Testis (tissue), 3 donors: ENCODE results near the gene C6orf136. TPM values are rescaled to one million over a fixed set of nuclear protein-coding genes. Genes with fewer than 3 reads are reported as not detected.

Source experiments
- DNase-seq: peaks from one replicate; pipeline ENCODE4 v3.0.0-alpha.2; 2019
- H3K27ac ChIP-seq, 2 donors: fragments of 200-600 bp; sonication (generic); one replicate each; pipeline ENCODE4 v1.5.1; 2019
- H3K27me3 ChIP-seq: fragments of 200-600 bp; sonication (generic); one replicate; pipeline ENCODE4 v1.5.1; 2019
- H3K36me3 ChIP-seq: fragments of 200-600 bp; sonication (generic); one replicate; pipeline ENCODE4 v1.5.1; 2017; ENCODE audit warnings: low read depth; ENCODE audit errors: missing control alignments
- H3K4me1 ChIP-seq: fragments of 200-600 bp; sonication (generic); one replicate; pipeline ENCODE4 v1.5.1; 2019
- H3K4me3 ChIP-seq, 2 donors: fragments of 200-600 bp; sonication (generic); one replicate each; pipeline ENCODE4 v1.5.1; 2017 to 2019
- H3K9me3 ChIP-seq: fragments of 200-600 bp; sonication (generic); one replicate; pipeline ENCODE4 v1.5.1; 2017
- POLR2A ChIP-seq: fragments of 450-650 bp; IDR thresholded peaks from one replicate; pipeline ENCODE4 v1.6.1; 2017; ENCODE audit warnings: antibody characterized with exemption, mild to moderate bottlenecking, moderate library complexity
- WGBS, 2 donors: methylation state at CpG; one replicate each; pipeline ENCODE4 v1.1.5; 2018; 5-methylcytosine and 5-hydroxymethylcytosine counted together
- intact Hi-C: fragments of 100-400 bp; cut with DNase I; formaldehyde crosslinking; loops from one replicate; pipeline ENCODE4 v1.15.1; 2023; ENCODE audit warnings: low total_unique reads
- polyA plus RNA-seq: library from polyadenylated mRNA; stranded (reverse); fragments of 350-450 nt; fragmentation: Illumina TruSeq; extraction: RNeasy Lipid Tissue Mini Kit (QIAGEN cat#74804); gene quantifications from one replicate; pipeline ENCODE4 v1.2.3, GENCODE V29; 2014; ENCODE audit warnings: low read depth, low replicate concordance; ENCODE audit not compliant: insufficient read depth
- total RNA-seq, 2 donors: library from RNA; depleted of rRNA; stranded (reverse); fragments of >200 nt; gene quantifications; one replicate each; pipeline ENCODE4 v1.2.3, GENCODE V29; 2016
- TF ChIP-seq, protein P1 (sequence below), 3 experiments: fragments of 450-650 bp in 2 of 3; fragments of 200-600 bp in 1 of 3; sonication (generic) in 1 of 3; IDR thresholded peaks; one replicate each; pipeline ENCODE4 v1.5.1; 2016 to 2019; ENCODE audit warnings: antibody characterized with exemption in 3 of 3, mild to moderate bottlenecking in 2 of 3, moderate library complexity in 1 of 3

C6orf136 gene
- total and polyA plus RNA-seq, 3 donors from 2014 or later, result 17.8 to 26.0 (median 22.0) TPM

DNA sequence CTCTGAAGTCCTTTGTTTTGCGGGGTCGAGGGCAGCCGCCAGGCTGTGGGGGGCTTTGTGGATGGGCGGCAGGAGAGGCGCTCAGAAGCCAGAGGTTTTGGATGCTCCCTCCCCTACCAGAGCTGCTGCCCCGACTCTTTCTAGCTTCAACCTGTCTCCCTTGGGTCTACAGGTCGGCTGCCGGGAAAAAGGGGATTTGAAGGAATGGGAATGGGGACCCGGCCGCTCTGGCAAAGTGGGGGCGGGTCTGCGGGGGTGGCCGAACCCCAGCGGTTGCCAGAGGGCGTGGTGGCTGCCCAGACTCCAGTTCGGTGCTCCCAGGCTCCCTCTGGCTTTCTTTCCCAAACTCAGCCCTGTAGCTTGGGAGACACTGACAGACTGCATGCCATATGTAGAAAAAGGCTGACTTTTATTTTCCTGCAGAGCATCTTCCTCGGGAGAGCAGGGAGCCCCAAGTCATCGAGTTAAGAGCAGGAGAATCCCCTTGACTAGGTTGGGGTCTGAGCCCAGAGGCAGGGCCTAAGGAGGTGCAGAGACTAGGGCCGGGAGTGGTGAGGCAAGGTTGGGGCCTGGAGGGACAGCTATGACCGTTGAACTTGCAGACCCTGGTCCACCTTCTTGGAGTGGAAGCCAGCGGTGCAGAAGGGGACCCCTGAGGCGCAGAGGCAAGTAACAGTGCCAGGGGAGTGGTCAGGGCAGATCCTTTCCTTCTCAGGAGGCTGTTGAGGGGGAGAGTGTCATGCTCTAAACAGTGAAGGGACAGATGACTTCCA, 40.9 kb downstream of the C6orf136 start:
- peak overlapping the region; percentile 68 to 76 for H3K4me3 ChIP-seq
- no peaks in the 10 kb centered on the region for H3K9me3 ChIP-seq
- intact Hi-C loops, result loop anchor here (2.0 kb wide), 1 partner anchor 33 kb away; the partner anchor contains the start of gene TUBB
- H3K4me1 ChIP-seq, result peaks cover 47% of the 10 kb centered on the region
- no peak for DNase-seq
- H3K27me3 ChIP-seq, result no peaks in the 10 kb centered on the region
- no peak for TF ChIP-seq POLR2A
- TF ChIP-seq, protein P1, sequence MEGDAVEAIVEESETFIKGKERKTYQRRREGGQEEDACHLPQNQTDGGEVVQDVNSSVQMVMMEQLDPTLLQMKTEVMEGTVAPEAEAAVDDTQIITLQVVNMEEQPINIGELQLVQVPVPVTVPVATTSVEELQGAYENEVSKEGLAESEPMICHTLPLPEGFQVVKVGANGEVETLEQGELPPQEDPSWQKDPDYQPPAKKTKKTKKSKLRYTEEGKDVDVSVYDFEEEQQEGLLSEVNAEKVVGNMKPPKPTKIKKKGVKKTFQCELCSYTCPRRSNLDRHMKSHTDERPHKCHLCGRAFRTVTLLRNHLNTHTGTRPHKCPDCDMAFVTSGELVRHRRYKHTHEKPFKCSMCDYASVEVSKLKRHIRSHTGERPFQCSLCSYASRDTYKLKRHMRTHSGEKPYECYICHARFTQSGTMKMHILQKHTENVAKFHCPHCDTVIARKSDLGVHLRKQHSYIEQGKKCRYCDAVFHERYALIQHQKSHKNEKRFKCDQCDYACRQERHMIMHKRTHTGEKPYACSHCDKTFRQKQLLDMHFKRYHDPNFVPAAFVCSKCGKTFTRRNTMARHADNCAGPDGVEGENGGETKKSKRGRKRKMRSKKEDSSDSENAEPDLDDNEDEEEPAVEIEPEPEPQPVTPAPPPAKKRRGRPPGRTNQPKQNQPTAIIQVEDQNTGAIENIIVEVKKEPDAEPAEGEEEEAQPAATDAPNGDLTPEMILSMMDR (IDR thresholded peaks at IDR 0.05), result no peak
- H3K27ac ChIP-seq, result peak overlapping the region; percentile 89 to 94
- H3K36me3 ChIP-seq, result no peaks in the 10 kb centered on the region
- 12 to 14% methylated on average over 19 to 22 of the region's 22 CpGs for WGBS, 2 donors

DNA sequence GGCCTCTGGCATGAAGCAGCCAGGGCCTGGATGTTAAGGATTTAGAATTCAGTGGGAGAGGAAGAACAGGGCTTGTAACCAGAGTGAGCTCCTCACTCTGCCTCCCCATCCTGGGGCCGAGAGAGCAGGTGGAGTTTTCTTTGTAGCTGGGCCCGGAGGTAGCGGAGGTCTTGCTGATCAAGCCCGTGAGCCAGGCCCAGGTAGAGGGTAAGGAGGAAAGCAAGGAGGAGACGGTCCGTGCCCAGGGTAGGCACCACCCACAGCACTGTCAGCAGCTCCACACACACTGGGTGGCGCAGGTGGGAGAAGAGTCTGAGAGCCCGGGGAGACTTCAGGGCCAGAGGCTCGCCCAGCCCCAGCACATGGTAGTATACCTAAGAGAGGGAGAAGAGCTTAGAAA, 41.6 kb downstream of the C6orf136 start:
- no peak for TF ChIP-seq POLR2A
- TF ChIP-seq, protein P1 (IDR thresholded peaks at IDR 0.05), result no peak
- no peaks in the 10 kb centered on the region for H3K27me3 ChIP-seq
- no peaks in the 10 kb centered on the region for H3K36me3 ChIP-seq
- 89 to 90% methylated on average over 9 of the region's 9 CpGs for WGBS, 2 donors
- H3K4me1 ChIP-seq, result peaks cover 42% of the 10 kb centered on the region
- intact Hi-C loops, result no loop called here
- no peak overlapping the region for H3K4me3 ChIP-seq
- no peak for DNase-seq
- peak overlapping the region; percentile 89 to 94 for H3K27ac ChIP-seq
- no peaks in the 10 kb centered on the region for H3K9me3 ChIP-seq

DNA sequence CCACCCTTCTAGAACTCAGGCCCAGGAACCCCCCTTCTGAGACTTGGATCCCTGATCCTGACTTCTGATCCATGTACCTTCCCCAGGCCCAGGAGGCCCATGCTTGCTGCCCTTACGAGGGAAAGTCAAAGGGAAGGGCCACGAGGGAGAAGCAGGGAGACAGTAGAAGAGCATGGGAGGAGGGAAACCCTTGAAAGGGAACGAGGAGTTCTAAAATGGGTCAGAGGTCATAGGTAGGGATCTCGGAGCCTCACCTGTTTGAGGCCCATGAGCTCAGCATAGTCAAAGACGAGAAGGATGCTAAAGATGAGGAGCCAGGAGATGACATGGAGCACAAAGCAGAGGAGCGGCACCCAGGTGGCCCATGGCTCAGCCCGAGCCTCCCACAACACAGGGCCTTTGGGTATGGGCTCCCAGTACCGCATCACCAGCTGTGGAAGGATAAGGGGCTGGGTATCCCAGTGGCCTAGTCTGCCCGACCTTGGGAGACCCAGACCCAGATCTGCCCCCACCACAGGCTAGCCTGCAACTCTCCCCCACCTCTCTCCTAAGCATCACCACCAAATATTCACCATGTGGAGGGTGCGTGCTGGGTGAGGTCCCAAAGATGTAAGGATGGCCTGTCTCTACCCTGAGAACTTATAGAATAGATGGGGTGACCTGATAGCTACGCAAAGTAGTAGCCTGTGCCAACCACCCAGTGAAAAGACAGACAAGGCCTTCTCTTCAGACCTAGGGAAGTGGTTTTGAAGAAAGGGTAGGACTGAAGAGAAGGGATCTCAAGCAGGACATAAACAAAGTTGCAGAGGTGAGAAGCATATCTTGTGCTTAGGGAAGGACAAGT, 42.3 kb downstream of the C6orf136 start:
- DNase-seq, result no peak
- 80 to 84% methylated on average over 9 to 11 of the region's 11 CpGs for WGBS, 2 donors

DNA sequence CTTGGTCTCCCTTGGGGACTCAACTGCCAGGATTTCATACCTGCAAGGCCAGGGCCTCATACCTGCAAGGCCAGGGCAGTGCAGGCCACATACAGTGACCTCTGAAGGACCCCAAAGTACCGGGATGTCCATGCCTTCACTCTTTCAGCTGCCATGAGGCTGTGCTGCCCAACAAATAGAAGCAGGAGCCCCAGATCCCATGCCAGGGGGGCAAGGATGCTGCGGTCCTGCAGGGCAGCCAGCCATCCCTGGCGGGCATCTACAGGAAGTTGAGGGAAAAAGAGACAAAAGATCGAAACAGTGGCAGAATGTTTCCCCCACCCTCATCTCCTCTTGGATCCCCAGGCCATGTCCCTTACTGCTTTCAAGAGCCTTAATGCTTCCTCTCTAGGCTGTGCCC, 43.1 kb downstream of the C6orf136 start:
- intact Hi-C loops, result no loop called here
- peak overlapping the region in 1 of 2 donors; percentile 72 for H3K4me3 ChIP-seq
- H3K27ac ChIP-seq, result peak overlapping the region; percentile 61 to 92
- H3K4me1 ChIP-seq, result peaks cover 36% of the 10 kb centered on the region
- no peaks in the 10 kb centered on the region for H3K9me3 ChIP-seq
- DNase-seq, result no peak
- no peaks in the 10 kb centered on the region for H3K36me3 ChIP-seq
- TF ChIP-seq, protein P1 (IDR thresholded peaks at IDR 0.05), result no peak
- no peak for TF ChIP-seq POLR2A
- no peaks in the 10 kb centered on the region for H3K27me3 ChIP-seq
- 30 to 50% methylated on average over 4 of the region's 4 CpGs for WGBS, 2 donors

More for the DNA sequence above, 42.3 kb downstream of the C6orf136 start:
- peak overlapping the region in 1 of 2 donors; percentile 94 for H3K27ac ChIP-seq
- H3K27me3 ChIP-seq, result no peaks in the 10 kb centered on the region
- intact Hi-C loops, result no loop called here
- no peaks in the 10 kb centered on the region for H3K9me3 ChIP-seq
- no peaks in the 10 kb centered on the region for H3K36me3 ChIP-seq
- no peak overlapping the region for H3K4me3 ChIP-seq
- peaks cover 41% of the 10 kb centered on the region for H3K4me1 ChIP-seq
- TF ChIP-seq, protein P1 (IDR thresholded peaks at IDR 0.05), result no peak
- no peak for TF ChIP-seq POLR2A
